ENCODE results near the gene RIMOC1. TPM values are rescaled to one million over a fixed set of nuclear protein-coding genes. Genes with fewer than 3 reads are reported as not detected.

Gene RIMOC1
- total RNA-seq, 2 experiments from 2014 or later = 8.5 to 29.7 TPM

DNA sequence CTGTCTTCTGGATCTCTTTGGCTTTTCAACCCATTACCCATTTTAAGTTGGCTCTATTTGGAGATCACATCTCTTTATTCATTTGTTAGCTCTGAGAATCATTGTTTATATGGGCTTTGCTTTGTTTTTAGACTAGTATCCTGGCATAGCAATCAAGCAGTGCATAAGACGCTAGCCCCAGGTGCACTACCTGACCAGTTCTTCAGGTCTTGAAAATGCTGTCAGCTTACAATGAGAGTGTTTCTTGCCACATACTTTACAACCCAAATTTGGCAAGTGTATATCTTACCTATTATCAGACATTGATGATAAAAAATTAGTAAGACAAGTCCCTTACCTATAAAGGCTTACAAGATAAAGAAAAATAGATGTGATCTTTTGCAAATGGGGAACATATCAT, 46.2 kb upstream of the RIMOC1 start:
- POLR2A ChIA-PET = interaction anchor here (1.9 kb wide), 1 partner anchor 17 kb away, joined by 5 read pairs; no protein-coding TSS in a partner anchor
- TF ChIP-seq, protein P1, sequence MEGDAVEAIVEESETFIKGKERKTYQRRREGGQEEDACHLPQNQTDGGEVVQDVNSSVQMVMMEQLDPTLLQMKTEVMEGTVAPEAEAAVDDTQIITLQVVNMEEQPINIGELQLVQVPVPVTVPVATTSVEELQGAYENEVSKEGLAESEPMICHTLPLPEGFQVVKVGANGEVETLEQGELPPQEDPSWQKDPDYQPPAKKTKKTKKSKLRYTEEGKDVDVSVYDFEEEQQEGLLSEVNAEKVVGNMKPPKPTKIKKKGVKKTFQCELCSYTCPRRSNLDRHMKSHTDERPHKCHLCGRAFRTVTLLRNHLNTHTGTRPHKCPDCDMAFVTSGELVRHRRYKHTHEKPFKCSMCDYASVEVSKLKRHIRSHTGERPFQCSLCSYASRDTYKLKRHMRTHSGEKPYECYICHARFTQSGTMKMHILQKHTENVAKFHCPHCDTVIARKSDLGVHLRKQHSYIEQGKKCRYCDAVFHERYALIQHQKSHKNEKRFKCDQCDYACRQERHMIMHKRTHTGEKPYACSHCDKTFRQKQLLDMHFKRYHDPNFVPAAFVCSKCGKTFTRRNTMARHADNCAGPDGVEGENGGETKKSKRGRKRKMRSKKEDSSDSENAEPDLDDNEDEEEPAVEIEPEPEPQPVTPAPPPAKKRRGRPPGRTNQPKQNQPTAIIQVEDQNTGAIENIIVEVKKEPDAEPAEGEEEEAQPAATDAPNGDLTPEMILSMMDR (conservative IDR thresholded peaks at IDR 0.05; ENCODE audit: low read length) = no peak
- TF ChIP-seq EZH2phosphoT487 (IDR thresholded peaks at IDR 0.05; ENCODE audit: borderline replicate concordance, low read depth, low read length) = no peak
- no peaks in the 10 kb centered on the region for H4K20me1 ChIP-seq (ENCODE audit: insufficient read depth, low read length)

GRCh38 chr5:41858890-41859289, 45.3 kb upstream of the RIMOC1 start:
- POLR2A ChIA-PET = interaction anchor here (1.1 to 1.2 kb wide), 2 partner anchors 12 to 14 kb away, joined by 3 read pairs; partner anchors contain the start of gene OXCT1

More for the DNA sequence above, 46.2 kb upstream of the RIMOC1 start:
- H3K4me3 ChIP-seq (ENCODE audit: low read depth, low read length, poor library complexity, severe bottlenecking) = no peak overlapping the region
- peaks cover 1% of the 10 kb centered on the region; the same call in 1 of the 2 replicates for H3K79me2 ChIP-seq (ENCODE audit: insufficient read depth, low read depth, low read length)
- no TSS peak for BruUV-seq (replicated peaks)
- intact Hi-C loops (cut with micrococcal nuclease; ENCODE audit: unreplicated experiment) = loop anchor here (2.0 kb wide), 1 partner anchor 147 kb away; no protein-coding TSS in a partner anchor
- no peak overlapping the region for H3K27ac ChIP-seq (ENCODE audit: low read depth, low read length, poor library complexity, severe bottlenecking)
- H3K4me2 ChIP-seq (ENCODE audit: low read length) = no peak overlapping the region
- CTCF ChIA-PET (ENCODE audit: unreplicated experiment) = no interaction called here
- H2AFZ ChIP-seq (ENCODE audit: low read length) = no peak overlapping the region
- no peaks in the 10 kb centered on the region for H3K4me1 ChIP-seq (ENCODE audit: insufficient read depth, low read length, poor library complexity, severe bottlenecking)
- H3K9me2 ChIP-seq (ENCODE audit: insufficient read depth, low read length) = no peaks in the 10 kb centered on the region
- H3K9me3 ChIP-seq (ENCODE audit: low read length) = no peaks in the 10 kb centered on the region
- H3K36me3 ChIP-seq (ENCODE audit: insufficient read depth, low read length) = peaks cover 75% of the 10 kb centered on the region; the same call in 1 of the 2 replicates
- DNase-seq (ENCODE audit: low spot score) = no peak

More at GRCh38 chr5:41858890-41859289, 45.3 kb upstream of the RIMOC1 start:
- H3K27ac ChIP-seq (ENCODE audit: low read depth, low read length, poor library complexity, severe bottlenecking) = no peak overlapping the region
- peaks cover 66% of the 10 kb centered on the region; the same call in 1 of the 2 replicates for H3K36me3 ChIP-seq (ENCODE audit: insufficient read depth, low read length)
- H3K79me2 ChIP-seq (ENCODE audit: insufficient read depth, low read depth, low read length) = peaks cover 10% of the 10 kb centered on the region; the same call in 1 of the 2 replicates
- no peaks in the 10 kb centered on the region for H3K9me2 ChIP-seq (ENCODE audit: insufficient read depth, low read length)
- no peak overlapping the region for H2AFZ ChIP-seq (ENCODE audit: low read length)
- TF ChIP-seq, protein P1 (conservative IDR thresholded peaks at IDR 0.05; ENCODE audit: low read length) = no peak
- TF ChIP-seq EZH2phosphoT487 (IDR thresholded peaks at IDR 0.05; ENCODE audit: borderline replicate concordance, low read depth, low read length) = no peak
- no peaks in the 10 kb centered on the region for H4K20me1 ChIP-seq (ENCODE audit: insufficient read depth, low read length)
- H3K4me1 ChIP-seq (ENCODE audit: insufficient read depth, low read length, poor library complexity, severe bottlenecking) = no peaks in the 10 kb centered on the region
- no peaks in the 10 kb centered on the region for H3K9me3 ChIP-seq (ENCODE audit: low read length)
- CTCF ChIA-PET (ENCODE audit: unreplicated experiment) = no interaction called here
- intact Hi-C loops (cut with micrococcal nuclease; ENCODE audit: unreplicated experiment) = no loop called here
- no TSS peak for BruUV-seq (replicated peaks)
- H3K4me2 ChIP-seq (ENCODE audit: low read length) = no peak overlapping the region
- no peak for DNase-seq (ENCODE audit: low spot score)
- no peak overlapping the region for H3K4me3 ChIP-seq (ENCODE audit: low read depth, low read length, poor library complexity, severe bottlenecking)
